Measurements from ENCODE around the gene PDGFB. TPM values are rescaled to one million over a fixed set of nuclear protein-coding genes. Genes with fewer than 3 reads are reported as not detected.

PDGFB gene
- total and polyA plus RNA-seq, 2 donors (not counting 1 experiment from before 2014, with no cell fraction given), result 0.04 TPM; not detected in 1

- Mint-ChIP-seq H3K4me1 (peaks cover 5% of the 10 kb centered on the region), H3K9me3 (ENCODE audit: insufficient read depth) (peaks cover 3% of the 10 kb centered on the region), H3K27me3 (peaks cover 32% of the 10 kb centered on the region), H3K4me3 (no peak overlapping the region), H3K27ac (no peak overlapping the region)
- H3K79me2 ChIP-seq (ENCODE audit: control insufficient read depth, insufficient read depth, low read length), result no peaks in the 10 kb centered on the region
- intact Hi-C loops (cut with micrococcal nuclease), result no loop called here
- H3K27me3 ChIP-seq (replicated peaks in 1 of 4; ENCODE audit: control extremely low read depth in 1 of 4, control insufficient read depth in 3 of 4, insufficient read depth in 4 of 4, low read length in 3 of 4), result peaks cover 0 to 34% (median 3%) of the 10 kb centered on the region in 4 experiments
- H4K20me1 ChIP-seq (ENCODE audit: control insufficient read depth, insufficient read depth, low read length, poor library complexity, severe bottlenecking), result no peaks in the 10 kb centered on the region
- ATAC-seq (ENCODE audit: low read depth) (no peak), DNase-seq (no peak)
- H3K9me3 ChIP-seq (ENCODE audit: control extremely low read depth in 1 of 3, control insufficient read depth in 2 of 3, insufficient read depth in 1 of 3, low read length in 2 of 3), result peaks cover 2 to 11% (median 3%) of the 10 kb centered on the region in 3 donors
- no peak overlapping the region for H3K4me3 ChIP-seq (ENCODE audit: control extremely low read depth in 1 of 5, extremely low read depth in 1 of 5, insufficient read depth in 1 of 5, low read depth in 2 of 5, low read length in 4 of 5)
- CTCF ChIA-PET, result no interaction called here
- H3K27ac ChIP-seq (ENCODE audit: low read length in 2 of 2), result no peak overlapping the region
- H3K36me3 ChIP-seq (replicated peaks in 1 of 2; ENCODE audit: control extremely low read depth in 1 of 2, control insufficient read depth in 1 of 2, extremely low read depth in 1 of 2, insufficient read depth in 2 of 2, low read length in 1 of 2), result no peaks in the 10 kb centered on the region
- POLR2A ChIA-PET, result no interaction called here
- no peak overlapping the region for H2AFZ ChIP-seq (ENCODE audit: insufficient read depth, low read depth, low read length, poor library complexity, severe bottlenecking)
- H3K4me2 ChIP-seq (replicated peaks; ENCODE audit: low read depth, low read length, poor library complexity, severe bottlenecking), result no peak overlapping the region
- TF ChIP-seq, protein P1, sequence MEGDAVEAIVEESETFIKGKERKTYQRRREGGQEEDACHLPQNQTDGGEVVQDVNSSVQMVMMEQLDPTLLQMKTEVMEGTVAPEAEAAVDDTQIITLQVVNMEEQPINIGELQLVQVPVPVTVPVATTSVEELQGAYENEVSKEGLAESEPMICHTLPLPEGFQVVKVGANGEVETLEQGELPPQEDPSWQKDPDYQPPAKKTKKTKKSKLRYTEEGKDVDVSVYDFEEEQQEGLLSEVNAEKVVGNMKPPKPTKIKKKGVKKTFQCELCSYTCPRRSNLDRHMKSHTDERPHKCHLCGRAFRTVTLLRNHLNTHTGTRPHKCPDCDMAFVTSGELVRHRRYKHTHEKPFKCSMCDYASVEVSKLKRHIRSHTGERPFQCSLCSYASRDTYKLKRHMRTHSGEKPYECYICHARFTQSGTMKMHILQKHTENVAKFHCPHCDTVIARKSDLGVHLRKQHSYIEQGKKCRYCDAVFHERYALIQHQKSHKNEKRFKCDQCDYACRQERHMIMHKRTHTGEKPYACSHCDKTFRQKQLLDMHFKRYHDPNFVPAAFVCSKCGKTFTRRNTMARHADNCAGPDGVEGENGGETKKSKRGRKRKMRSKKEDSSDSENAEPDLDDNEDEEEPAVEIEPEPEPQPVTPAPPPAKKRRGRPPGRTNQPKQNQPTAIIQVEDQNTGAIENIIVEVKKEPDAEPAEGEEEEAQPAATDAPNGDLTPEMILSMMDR (IDR thresholded peaks at IDR 0.05), result no peak
- TF ChIP-seq EZH2 (IDR thresholded peaks at IDR 0.05; ENCODE audit: borderline replicate concordance, insufficient read depth, low read depth, low read length, poor library complexity, severe bottlenecking), result no peak
- H3K9ac ChIP-seq (ENCODE audit: low read length), result no peak overlapping the region
- 100% methylated on average over 1 of the region's 6 CpGs for WGBS (ENCODE audit: insufficient coverage)
- peaks cover 0 to 5% of the 10 kb centered on the region in 2 donors for H3K4me1 ChIP-seq (ENCODE audit: control insufficient read depth in 2 of 2, insufficient read depth in 2 of 2, low read length in 2 of 2)
Observed at GRCh38 chr22:39277142-39277607, 32.4 kb upstream of the PDGFB start.

- H3K36me3 ChIP-seq (replicated peaks in 1 of 2; ENCODE audit: control extremely low read depth in 1 of 2, control insufficient read depth in 1 of 2, extremely low read depth in 1 of 2, insufficient read depth in 2 of 2, low read length in 1 of 2), result no peaks in the 10 kb centered on the region
- WGBS (ENCODE audit: insufficient coverage), result 77% methylated on average over 4 of the region's 12 CpGs
- H3K79me2 ChIP-seq (ENCODE audit: control insufficient read depth, insufficient read depth, low read length), result no peaks in the 10 kb centered on the region
- H2AFZ ChIP-seq (ENCODE audit: insufficient read depth, low read depth, low read length, poor library complexity, severe bottlenecking), result no peak overlapping the region
- H3K27me3 ChIP-seq (replicated peaks in 1 of 4; ENCODE audit: control extremely low read depth in 1 of 4, control insufficient read depth in 3 of 4, insufficient read depth in 4 of 4, low read length in 3 of 4), result peaks cover 0 to 33% (median 3%) of the 10 kb centered on the region in 4 experiments
- Mint-ChIP-seq H3K4me1 (peaks cover 5% of the 10 kb centered on the region), H3K4me3 (no peak overlapping the region), H3K27me3 (peaks cover 32% of the 10 kb centered on the region), H3K27ac (no peak overlapping the region), H3K9me3 (ENCODE audit: insufficient read depth) (peaks cover 3% of the 10 kb centered on the region)
- intact Hi-C loops (cut with micrococcal nuclease), result no loop called here
- DNase-seq (no peak), ATAC-seq (ENCODE audit: low read depth) (no peak)
- no peaks in the 10 kb centered on the region for H4K20me1 ChIP-seq (ENCODE audit: control insufficient read depth, insufficient read depth, low read length, poor library complexity, severe bottlenecking)
- ChIA-PET CTCF (no interaction called here), POLR2A (no interaction called here)
- H3K9ac ChIP-seq (ENCODE audit: low read length), result no peak overlapping the region
- H3K4me3 ChIP-seq (ENCODE audit: control extremely low read depth in 1 of 5, extremely low read depth in 1 of 5, insufficient read depth in 1 of 5, low read depth in 2 of 5, low read length in 4 of 5), result no peak overlapping the region
- H3K9me3 ChIP-seq (ENCODE audit: control extremely low read depth in 1 of 3, control insufficient read depth in 2 of 3, insufficient read depth in 1 of 3, low read length in 2 of 3), result peaks cover 2 to 11% (median 3%) of the 10 kb centered on the region in 3 donors
- TF ChIP-seq, protein P1 (IDR thresholded peaks at IDR 0.05), result no peak
- TF ChIP-seq EZH2 (IDR thresholded peaks at IDR 0.05; ENCODE audit: borderline replicate concordance, insufficient read depth, low read depth, low read length, poor library complexity, severe bottlenecking), result no peak
- H3K27ac ChIP-seq (ENCODE audit: low read length in 2 of 2), result no peak overlapping the region
- H3K4me2 ChIP-seq (replicated peaks; ENCODE audit: low read depth, low read length, poor library complexity, severe bottlenecking), result no peak overlapping the region
- H3K4me1 ChIP-seq (ENCODE audit: control insufficient read depth in 2 of 2, insufficient read depth in 2 of 2, low read length in 2 of 2), result peaks cover 0 to 5% of the 10 kb centered on the region in 2 donors
Observed at GRCh38 chr22:39276440-39277141, 31.8 kb upstream of the PDGFB start.

Data from B cell (primary cell).